ENCODE results near the gene RHBDL1.

- no peak for TF ChIP-seq RAD21 (IDR thresholded peaks at IDR 0.05)
- no peak for TF ChIP-seq TAF1 (conservative IDR thresholded peaks at IDR 0.05)
- TF ChIP-seq CTCF (IDR thresholded peaks at IDR 0.05; ENCODE audit: low read depth, low read length, missing input control) = no peak
- TF ChIP-seq RXRA (IDR thresholded peaks at IDR 0.05) = no peak
Observed at GRCh38 chr16:667113-667779, 8.2 kb upstream of the RHBDL1 start.

Data from liver (tissue), 3 donors.